ENCODE data around the gene STUB1.

DNA sequence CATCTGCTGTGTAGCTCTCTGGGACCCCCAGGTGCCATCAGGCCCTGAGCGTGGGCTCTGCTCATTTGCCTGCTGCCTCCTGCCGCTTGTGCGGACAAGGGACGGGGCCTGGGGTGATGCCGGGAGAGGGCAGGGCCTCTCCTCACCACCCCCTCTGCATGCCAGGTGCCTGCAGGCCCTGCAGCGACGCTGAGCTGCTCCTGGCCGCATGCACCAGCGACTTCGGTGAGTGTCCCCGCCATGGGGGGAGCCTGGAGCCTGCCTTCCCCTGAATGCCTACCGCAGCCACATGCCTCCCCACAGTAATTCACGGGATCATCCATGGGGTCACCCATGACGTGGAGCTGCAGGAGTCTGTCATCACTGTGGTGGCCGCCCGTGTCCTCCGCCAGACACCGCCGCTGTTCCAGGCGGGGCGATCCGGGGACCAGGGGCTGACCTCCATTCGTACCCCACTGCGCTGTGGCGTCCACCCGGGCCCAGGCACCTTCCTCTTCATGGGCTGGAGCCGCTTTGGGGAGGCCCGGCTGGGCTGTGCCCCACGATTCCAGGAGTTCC is 36.6 kb downstream of the STUB1 start:
- no peak for TF ChIP-seq CTCF (IDR thresholded peaks at IDR 0.05)
- no peak for TF ChIP-seq POLR2A (IDR thresholded peaks at IDR 0.05)

Data from tibial nerve (tissue), 3 donors.